ENCODE measurements around the gene LRRC45. TPM values are rescaled to one million over a fixed set of nuclear protein-coding genes. Genes with fewer than 3 reads are reported as not detected.

The LRRC45 gene
- total and polyA plus RNA-seq, 9 of the 15 experiments (the other 6 are each of a cell fraction or from before 2014, with no cell fraction given): 3.5 to 21.5 (median 11.2) TPM; not detected in 2

- no peak for TF ChIP-seq STAG1 (CRISPR knock-in tag; IDR thresholded peaks at IDR 0.05; ENCODE audit: borderline replicate concordance)
- no peak for TF ChIP-seq ZSCAN32 (CRISPR knock-in tag; IDR thresholded peaks at IDR 0.05)
- TF ChIP-seq DEAF1 (CRISPR knock-in tag; IDR thresholded peaks at IDR 0.05): no peak
- TF ChIP-seq NRF1 (conservative IDR thresholded peaks at IDR 0.05 in 1 of 2, IDR thresholded peaks at IDR 0.05 in 1 of 2): peak; percentile 91 to 92
- no peak for TF ChIP-seq HNRNPL (IDR thresholded peaks at IDR 0.05; ENCODE audit: low read depth, low read length)
- TF ChIP-seq MTF1 (CRISPR knock-in tag; IDR thresholded peaks at IDR 0.05; ENCODE audit: borderline replicate concordance): no peak
- no peak for TF ChIP-seq SMC3 (conservative IDR thresholded peaks at IDR 0.05; ENCODE audit: insufficient read depth, low read depth, low read length)
- TF ChIP-seq FOSL1 (tag; conservative IDR thresholded peaks at IDR 0.05): no peak
- TF ChIP-seq ZNF551 (CRISPR knock-in tag; IDR thresholded peaks at IDR 0.05): no peak
- TF ChIP-seq TCF15 (CRISPR knock-in tag; IDR thresholded peaks at IDR 0.05): no peak
- peak; percentile 86 for TF ChIP-seq CREM (IDR thresholded peaks at IDR 0.05; ENCODE audit: low read depth)
- no peak for TF ChIP-seq ZNF639 (CRISPR knock-in tag; conservative IDR thresholded peaks at IDR 0.05 in 1 of 2, IDR thresholded peaks at IDR 0.05 in 1 of 2)
- TF ChIP-seq RERE (CRISPR knock-in tag; IDR thresholded peaks at IDR 0.05; ENCODE audit: borderline replicate concordance): no peak
- TF ChIP-seq CGGBP1 (CRISPR knock-in tag; IDR thresholded peaks at IDR 0.05): no peak
- no peak for TF ChIP-seq HNRNPK (IDR thresholded peaks at IDR 0.05; ENCODE audit: low read depth, low read length, poor library complexity, severe bottlenecking)
- no peak for TF ChIP-seq THAP7 (CRISPR knock-in tag; IDR thresholded peaks at IDR 0.05)
Observed at GRCh38 chr17:82022981-82023446, at the start of gene LRRC45 (continued).
